Measurements from ENCODE around the gene PPP1R3F.

The PPP1R3F gene

DNA sequence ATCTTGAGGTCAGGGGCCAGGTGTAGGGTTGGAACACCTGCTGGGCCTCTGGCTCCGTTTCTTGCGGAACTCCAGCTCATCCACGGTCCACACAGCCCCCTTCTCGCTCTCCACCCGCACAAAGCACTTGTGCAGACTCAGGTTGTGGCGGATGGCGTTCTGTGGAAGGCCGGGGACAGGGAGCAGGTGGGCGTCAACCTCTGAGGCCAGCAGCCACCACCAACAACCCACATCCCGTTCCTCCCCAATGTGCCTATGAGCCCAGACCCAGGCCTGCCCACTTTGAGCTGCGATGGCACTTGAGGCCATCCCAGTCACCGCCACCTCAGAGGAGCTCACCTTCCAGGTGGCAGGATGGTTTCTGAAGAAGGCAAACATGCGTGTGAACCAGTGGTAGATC, 18.3 kb upstream of the PPP1R3F start:
- no peak for DNase-seq (ENCODE audit: extremely low spot score)
- CTCF ChIA-PET: no interaction called here
- TF ChIP-seq, protein P1, sequence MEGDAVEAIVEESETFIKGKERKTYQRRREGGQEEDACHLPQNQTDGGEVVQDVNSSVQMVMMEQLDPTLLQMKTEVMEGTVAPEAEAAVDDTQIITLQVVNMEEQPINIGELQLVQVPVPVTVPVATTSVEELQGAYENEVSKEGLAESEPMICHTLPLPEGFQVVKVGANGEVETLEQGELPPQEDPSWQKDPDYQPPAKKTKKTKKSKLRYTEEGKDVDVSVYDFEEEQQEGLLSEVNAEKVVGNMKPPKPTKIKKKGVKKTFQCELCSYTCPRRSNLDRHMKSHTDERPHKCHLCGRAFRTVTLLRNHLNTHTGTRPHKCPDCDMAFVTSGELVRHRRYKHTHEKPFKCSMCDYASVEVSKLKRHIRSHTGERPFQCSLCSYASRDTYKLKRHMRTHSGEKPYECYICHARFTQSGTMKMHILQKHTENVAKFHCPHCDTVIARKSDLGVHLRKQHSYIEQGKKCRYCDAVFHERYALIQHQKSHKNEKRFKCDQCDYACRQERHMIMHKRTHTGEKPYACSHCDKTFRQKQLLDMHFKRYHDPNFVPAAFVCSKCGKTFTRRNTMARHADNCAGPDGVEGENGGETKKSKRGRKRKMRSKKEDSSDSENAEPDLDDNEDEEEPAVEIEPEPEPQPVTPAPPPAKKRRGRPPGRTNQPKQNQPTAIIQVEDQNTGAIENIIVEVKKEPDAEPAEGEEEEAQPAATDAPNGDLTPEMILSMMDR (IDR thresholded peaks at IDR 0.05; ENCODE audit: control extremely low read depth, extremely low read depth, low read depth, missing control alignments): no peak
- POLR2A ChIA-PET: interaction anchor here (0.7 kb wide), 1 partner anchor 23 kb away, joined by 3 read pairs; no protein-coding TSS in a partner anchor

DNA sequence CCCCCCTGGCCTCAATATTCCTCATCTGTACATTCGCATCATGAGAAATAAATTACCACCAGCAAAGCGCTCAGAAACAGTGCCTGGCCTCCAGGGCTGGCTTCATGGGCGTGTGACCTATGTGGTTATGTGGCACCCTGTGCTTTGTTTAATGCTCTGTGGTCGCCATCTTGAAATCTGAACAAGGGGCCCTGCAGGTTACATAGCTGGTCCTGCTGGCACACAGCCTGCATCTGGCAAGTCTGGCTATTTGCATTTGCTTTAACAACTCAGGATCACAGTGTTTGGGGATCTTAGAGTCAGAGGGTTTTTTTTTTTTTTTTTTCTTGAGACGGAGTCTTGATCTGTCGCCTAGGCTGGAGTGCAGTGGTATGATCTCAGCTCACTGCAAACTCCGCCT, 15.0 kb upstream of the PPP1R3F start:
- TF ChIP-seq, protein P1 (IDR thresholded peaks at IDR 0.05; ENCODE audit: control extremely low read depth, extremely low read depth, low read depth, missing control alignments): no peak
- ChIA-PET CTCF (interaction anchor here (1.8 kb wide), 1 partner anchor 62 kb away, joined by 4 read pairs; no protein-coding TSS in a partner anchor), POLR2A (no interaction called here)
- DNase-seq (ENCODE audit: extremely low spot score): no peak

DNA sequence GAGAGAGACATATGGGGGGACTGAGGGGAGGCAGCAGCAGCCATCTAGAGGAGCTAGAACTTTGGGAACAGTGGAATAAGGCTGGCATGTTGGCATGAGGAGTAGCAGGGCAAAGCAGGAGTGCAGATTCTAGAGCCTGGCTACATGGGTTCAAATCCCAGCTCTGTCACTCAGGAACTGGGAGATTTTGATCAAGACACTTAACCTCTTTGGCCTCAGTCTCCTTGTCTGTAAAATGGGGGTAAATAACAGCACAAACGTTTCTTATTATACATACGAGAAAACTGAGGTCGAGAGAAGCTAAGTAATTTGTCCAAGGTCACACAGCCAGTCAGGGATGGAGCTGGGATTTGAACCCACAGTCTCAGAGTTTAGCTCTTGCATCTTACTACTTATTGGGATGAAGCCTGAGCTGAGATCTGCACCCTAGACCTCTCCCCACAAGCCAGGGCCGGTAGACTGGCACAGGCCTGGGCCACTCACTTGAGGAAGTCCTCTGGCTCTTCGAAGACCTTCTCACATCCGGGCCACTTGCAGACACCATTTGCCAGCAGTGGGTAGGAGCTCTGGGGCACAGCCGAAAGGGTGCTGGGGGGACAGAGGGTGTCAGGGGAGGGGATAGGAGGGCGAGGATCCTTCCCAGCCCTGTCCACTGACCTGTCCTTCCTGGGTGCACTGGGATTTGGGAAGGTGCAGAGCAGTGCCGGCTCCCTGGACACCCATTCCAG, 13.2 kb upstream of the PPP1R3F start:
- ChIA-PET CTCF (interaction anchor here (1.9 kb wide), 1 partner anchor 64 kb away, joined by 5 read pairs; no protein-coding TSS in a partner anchor), POLR2A (interaction anchor here (0.7 kb wide), 1 partner anchor 13 kb away, joined by 3 read pairs; the partner anchor contains the start of gene PPP1R3F)
- TF ChIP-seq, protein P1 (IDR thresholded peaks at IDR 0.05; ENCODE audit: control extremely low read depth, extremely low read depth, low read depth, missing control alignments): no peak
- DNase-seq (ENCODE audit: extremely low spot score): no peak

DNA sequence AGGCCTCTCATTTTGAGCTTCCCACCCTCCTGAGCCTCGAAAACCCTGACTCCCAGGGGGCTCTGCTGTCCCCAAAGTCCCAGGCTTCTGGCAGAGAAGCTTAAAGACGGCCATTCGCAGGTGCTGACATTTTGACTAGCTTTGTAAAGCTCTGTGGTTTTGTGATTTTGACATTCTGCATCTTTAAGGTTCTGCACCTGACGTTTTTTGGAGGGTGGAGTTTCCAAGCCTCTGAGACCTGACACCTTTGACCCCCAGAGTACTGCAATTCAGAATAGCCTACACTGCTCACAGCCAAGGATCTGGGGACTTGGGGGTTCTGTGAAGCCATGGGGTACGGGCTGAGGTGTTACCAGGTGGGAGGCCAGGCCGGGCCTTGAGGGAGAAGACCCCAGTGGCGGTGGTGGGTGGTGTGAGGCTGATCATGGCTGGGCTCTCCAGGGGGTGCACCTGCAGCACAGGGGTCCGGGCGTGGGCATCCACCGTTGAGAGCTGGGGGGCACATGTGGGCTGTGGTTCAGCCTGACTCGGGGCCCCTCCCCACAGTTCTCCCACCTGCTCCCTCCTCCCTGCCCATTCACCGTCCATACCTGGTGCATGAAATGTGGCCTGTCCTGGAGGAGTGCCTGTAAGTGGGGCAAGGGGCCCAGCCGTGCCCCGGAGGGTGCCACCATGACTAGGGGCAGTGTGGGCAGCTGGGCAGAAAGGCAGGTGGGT, 12.4 kb upstream of the PPP1R3F start:
- DNase-seq (ENCODE audit: extremely low spot score): no peak
- CTCF ChIA-PET: interaction anchor here (1.9 kb wide), 1 partner anchor 65 kb away, joined by 5 read pairs; no protein-coding TSS in a partner anchor
- POLR2A ChIA-PET: interaction anchor here (0.7 kb wide), 1 partner anchor 12 kb away, joined by 3 read pairs; the partner anchor contains the start of gene PPP1R3F
- TF ChIP-seq, protein P1 (IDR thresholded peaks at IDR 0.05; ENCODE audit: control extremely low read depth, extremely low read depth, low read depth, missing control alignments): no peak

DNA sequence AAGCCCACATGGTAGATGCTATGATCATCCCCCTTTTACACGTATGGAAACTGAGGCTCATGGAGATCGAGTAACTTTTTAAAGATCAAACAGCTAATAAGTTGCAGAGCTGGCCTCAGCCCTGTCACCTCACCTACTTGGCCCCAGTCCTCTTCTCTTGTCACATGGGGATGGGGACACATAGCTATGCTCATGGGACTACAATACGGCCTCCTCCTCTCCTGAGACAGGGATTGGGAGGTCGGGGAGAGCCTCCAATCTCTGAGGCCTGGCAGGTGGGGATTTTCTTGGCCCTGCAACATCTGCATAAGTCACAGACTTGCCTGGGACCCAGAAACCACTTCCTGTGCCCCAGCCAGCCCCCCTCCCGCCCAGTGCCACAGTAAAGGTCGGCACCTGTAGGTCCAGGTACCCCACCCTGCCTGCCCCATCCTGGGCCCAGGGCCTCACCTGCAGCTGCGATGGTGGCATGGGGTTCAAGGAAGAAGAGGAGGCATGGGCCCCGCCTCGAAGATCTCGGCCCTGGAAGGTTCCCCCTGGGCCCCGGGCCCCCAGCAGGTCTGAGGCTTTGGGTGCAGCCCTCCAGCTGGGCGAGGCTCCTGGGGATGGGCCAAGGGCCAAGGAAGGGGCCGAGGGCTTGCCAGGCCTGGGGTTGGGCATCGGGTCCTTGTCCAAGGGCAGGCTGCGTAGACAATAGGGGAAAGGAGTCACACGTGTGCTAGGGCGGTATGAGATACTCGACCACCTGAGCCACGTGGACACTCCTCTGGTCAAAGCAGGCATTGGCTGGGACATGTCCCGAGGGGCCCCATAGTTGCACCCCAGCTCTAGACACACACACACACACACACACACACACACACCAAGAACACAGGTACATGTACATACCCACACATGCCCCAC, 11.5 kb upstream of the PPP1R3F start:
- ChIA-PET CTCF (interaction anchor here (1.9 kb wide), 1 partner anchor 66 kb away, joined by 5 read pairs; no protein-coding TSS in a partner anchor), POLR2A (interaction anchor here (0.6 to 1.6 kb wide), 2 partner anchors 9 to 11 kb away, joined by 4 to 5 read pairs; no protein-coding TSS in a partner anchor)
- no peak for DNase-seq (ENCODE audit: extremely low spot score)
- TF ChIP-seq, protein P1 (IDR thresholded peaks at IDR 0.05; ENCODE audit: control extremely low read depth, extremely low read depth, low read depth, missing control alignments): no peak

DNA sequence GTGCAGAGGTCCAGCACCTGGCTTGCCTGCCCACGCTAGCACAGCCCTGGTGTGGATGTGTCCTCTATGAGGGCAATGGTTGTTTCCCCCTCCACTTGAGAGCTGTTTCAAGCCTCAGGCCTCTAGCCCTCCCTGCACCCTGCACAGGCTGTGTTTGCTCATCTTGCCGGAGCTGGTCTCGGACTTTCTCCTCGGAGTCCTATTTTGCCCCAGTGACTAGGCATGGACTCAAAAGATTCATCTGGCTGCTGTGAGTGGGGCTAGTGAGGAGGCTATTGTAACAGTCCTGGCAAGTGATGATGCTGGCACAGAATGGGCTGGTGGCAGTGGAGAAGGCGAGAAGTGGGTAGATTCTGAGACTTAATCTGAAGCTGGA, 10.9 kb upstream of the PPP1R3F start:
- TF ChIP-seq, protein P1 (IDR thresholded peaks at IDR 0.05; ENCODE audit: control extremely low read depth, extremely low read depth, low read depth, missing control alignments): no peak
- CTCF ChIA-PET: no interaction called here
- DNase-seq (ENCODE audit: extremely low spot score): no peak
- POLR2A ChIA-PET: interaction anchor here (0.6 to 1.6 kb wide), 2 partner anchors 10 kb away, joined by 4 to 5 read pairs; no protein-coding TSS in a partner anchor

Data from GM10248 (cell line).